ENCODE data around the gene LOXL3.

- TF ChIP-seq CTCF (IDR thresholded peaks at IDR 0.05; ENCODE audit: poor library complexity, severe bottlenecking) (no peak), EZH2 (IDR thresholded peaks at IDR 0.05; ENCODE audit: borderline replicate concordance, insufficient read depth, low read length, poor library complexity, severe bottlenecking) (no peak), REST (IDR thresholded peaks at IDR 0.05; ENCODE audit: borderline replicate concordance) (no peak), POLR2AphosphoS5 (IDR thresholded peaks at IDR 0.05) (no peak)
Observed at GRCh38 chr2:74596584-74596983, 42.8 kb upstream of the LOXL3 start.
